ENCODE results near the gene ZNF467.

Gene ZNF467

DNA sequence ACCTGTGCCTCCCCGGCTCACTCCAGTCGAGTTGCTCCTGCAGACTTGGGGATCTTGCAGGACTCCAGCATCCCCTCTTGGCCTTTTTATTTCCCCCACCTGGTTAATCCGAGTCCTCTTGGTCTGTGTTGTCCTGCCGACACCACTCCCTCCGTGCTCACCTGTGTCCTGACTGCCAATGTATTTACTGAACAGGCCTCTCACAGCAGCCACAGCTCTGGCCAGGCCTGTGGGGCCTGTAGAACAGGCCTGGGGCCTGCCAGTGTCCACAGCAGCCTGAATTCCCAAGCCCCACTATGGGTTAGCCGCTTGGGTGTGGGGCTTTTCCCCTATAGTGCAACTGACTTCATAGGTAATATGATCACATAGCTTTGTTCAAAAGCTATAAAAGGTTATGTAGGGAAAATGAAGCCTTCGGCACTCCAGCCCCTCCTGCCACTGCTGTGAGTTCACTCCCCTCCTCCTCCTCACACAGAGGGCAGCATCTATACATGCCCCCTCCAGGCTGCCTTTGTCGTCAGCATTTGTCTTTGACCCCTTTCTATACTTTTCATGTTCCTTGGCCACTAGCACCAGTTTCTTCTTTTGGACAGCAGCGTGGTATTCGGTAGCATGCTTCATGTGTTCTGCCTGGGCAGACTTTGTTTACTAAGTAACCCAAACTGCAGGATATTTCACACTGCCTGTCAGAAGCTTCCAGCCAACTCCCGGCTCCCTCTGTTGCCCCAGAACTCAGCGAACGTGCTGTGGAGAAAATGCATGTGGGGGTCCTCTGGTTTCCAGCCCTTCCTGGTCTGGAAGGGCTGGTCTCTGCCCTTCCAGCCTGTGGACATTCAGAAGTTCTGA lies 46.1 kb downstream of the ZNF467 start:
- DNase-seq, result no peak
- H3K27ac ChIP-seq (ENCODE audit: low read length), result no peak overlapping the region
- no peak for TF ChIP-seq EZH2 (IDR thresholded peaks at IDR 0.05; ENCODE audit: borderline replicate concordance, low read depth, low read length, severe bottlenecking)
- TF ChIP-seq, protein P1, sequence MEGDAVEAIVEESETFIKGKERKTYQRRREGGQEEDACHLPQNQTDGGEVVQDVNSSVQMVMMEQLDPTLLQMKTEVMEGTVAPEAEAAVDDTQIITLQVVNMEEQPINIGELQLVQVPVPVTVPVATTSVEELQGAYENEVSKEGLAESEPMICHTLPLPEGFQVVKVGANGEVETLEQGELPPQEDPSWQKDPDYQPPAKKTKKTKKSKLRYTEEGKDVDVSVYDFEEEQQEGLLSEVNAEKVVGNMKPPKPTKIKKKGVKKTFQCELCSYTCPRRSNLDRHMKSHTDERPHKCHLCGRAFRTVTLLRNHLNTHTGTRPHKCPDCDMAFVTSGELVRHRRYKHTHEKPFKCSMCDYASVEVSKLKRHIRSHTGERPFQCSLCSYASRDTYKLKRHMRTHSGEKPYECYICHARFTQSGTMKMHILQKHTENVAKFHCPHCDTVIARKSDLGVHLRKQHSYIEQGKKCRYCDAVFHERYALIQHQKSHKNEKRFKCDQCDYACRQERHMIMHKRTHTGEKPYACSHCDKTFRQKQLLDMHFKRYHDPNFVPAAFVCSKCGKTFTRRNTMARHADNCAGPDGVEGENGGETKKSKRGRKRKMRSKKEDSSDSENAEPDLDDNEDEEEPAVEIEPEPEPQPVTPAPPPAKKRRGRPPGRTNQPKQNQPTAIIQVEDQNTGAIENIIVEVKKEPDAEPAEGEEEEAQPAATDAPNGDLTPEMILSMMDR (IDR thresholded peaks at IDR 0.05; ENCODE audit: borderline replicate concordance, extremely low read depth, low read length, poor library complexity, severe bottlenecking), result no peak
- no peak for ATAC-seq (ENCODE audit: insufficient read depth, low read depth)
- H3K36me3 ChIP-seq (ENCODE audit: insufficient read depth, low read length), result no peaks in the 10 kb centered on the region
- H3K4me2 ChIP-seq (ENCODE audit: insufficient read depth, low read length), result no peak overlapping the region
- no peak overlapping the region for H2AFZ ChIP-seq (ENCODE audit: low read depth, low read length)
- no peaks in the 10 kb centered on the region for H3K79me2 ChIP-seq (ENCODE audit: insufficient read depth, low read length)
- no peaks in the 10 kb centered on the region for H4K20me1 ChIP-seq (ENCODE audit: insufficient read depth, low read length)
- no peaks in the 10 kb centered on the region for H3K27me3 ChIP-seq (ENCODE audit: insufficient read depth, low read length, poor library complexity)
- H3K4me1 ChIP-seq (ENCODE audit: insufficient read depth, low read length), result no peaks in the 10 kb centered on the region
- H3K9me3 ChIP-seq (ENCODE audit: insufficient read depth, low read length, severe bottlenecking), result no peaks in the 10 kb centered on the region
- H3K9ac ChIP-seq (ENCODE audit: low read depth, low read length), result no peak overlapping the region
- no peak overlapping the region for H3K4me3 ChIP-seq (ENCODE audit: low read depth in 1 of 2, low read length in 2 of 2)

DNA sequence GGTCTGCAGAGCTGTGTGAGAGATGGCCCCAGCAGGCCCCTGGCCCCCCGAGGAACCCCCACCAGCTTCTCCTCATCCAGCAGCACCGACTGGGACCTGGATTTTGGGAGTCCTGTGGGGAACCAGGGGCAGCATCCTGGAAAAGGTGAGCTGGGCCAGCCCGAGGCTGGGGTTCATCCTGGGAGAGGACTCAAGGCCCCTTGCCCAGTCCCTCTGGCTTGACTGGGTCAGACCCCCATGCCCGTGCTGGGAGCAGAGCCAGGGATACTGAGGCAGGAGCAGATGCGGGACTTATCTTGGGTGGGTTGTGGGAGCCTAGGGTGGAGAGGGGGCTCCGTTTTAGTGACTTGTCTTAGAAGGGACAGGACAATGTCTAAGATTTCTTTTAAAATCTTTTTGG lies 47.5 kb downstream of the ZNF467 start:
- H3K4me2 ChIP-seq (ENCODE audit: insufficient read depth, low read length), result no peak overlapping the region
- no peak for ATAC-seq (ENCODE audit: insufficient read depth, low read depth)
- TF ChIP-seq, protein P1 (IDR thresholded peaks at IDR 0.05; ENCODE audit: borderline replicate concordance, extremely low read depth, low read length, poor library complexity, severe bottlenecking), result no peak
- no peak for TF ChIP-seq EZH2 (IDR thresholded peaks at IDR 0.05; ENCODE audit: borderline replicate concordance, low read depth, low read length, severe bottlenecking)
- no peak for DNase-seq
- H3K27ac ChIP-seq (ENCODE audit: low read length), result no peak overlapping the region
- H3K4me3 ChIP-seq (ENCODE audit: low read depth in 1 of 2, low read length in 2 of 2), result no peak overlapping the region
- no peaks in the 10 kb centered on the region for H3K9me3 ChIP-seq (ENCODE audit: insufficient read depth, low read length, severe bottlenecking)
- no peaks in the 10 kb centered on the region for H4K20me1 ChIP-seq (ENCODE audit: insufficient read depth, low read length)
- H3K36me3 ChIP-seq (ENCODE audit: insufficient read depth, low read length), result no peaks in the 10 kb centered on the region
- H3K9ac ChIP-seq (ENCODE audit: low read depth, low read length), result no peak overlapping the region
- H2AFZ ChIP-seq (ENCODE audit: low read depth, low read length), result no peak overlapping the region
- H3K27me3 ChIP-seq (ENCODE audit: insufficient read depth, low read length, poor library complexity), result no peaks in the 10 kb centered on the region
- no peaks in the 10 kb centered on the region for H3K79me2 ChIP-seq (ENCODE audit: insufficient read depth, low read length)
- H3K4me1 ChIP-seq (ENCODE audit: insufficient read depth, low read length), result no peaks in the 10 kb centered on the region

DNA sequence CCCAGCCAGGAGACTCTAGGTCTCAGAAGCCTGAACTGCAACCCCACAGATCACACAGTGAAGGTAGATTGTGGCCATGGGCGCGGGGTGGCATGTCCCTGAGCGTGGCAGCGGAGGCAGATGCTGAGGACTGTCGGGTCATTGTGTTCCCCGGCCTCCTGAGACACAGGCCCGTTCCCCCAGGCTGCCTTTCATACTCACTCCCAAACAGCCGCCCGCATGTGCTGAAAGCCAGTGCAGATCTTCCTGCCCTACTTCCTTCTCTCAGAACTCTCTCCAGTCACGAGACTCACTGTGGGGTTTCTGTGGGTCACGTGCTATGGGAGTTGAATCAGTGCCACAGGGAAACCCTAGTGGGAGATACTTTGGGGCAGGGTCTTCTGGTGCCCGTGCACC lies 48.0 kb downstream of the ZNF467 start:
- DNase-seq (no peak), ATAC-seq (ENCODE audit: insufficient read depth, low read depth) (no peak)
- TF ChIP-seq, protein P1 (IDR thresholded peaks at IDR 0.05; ENCODE audit: borderline replicate concordance, extremely low read depth, low read length, poor library complexity, severe bottlenecking), result no peak
- TF ChIP-seq EZH2 (IDR thresholded peaks at IDR 0.05; ENCODE audit: borderline replicate concordance, low read depth, low read length, severe bottlenecking), result no peak
- H3K27ac ChIP-seq (ENCODE audit: low read length), result no peak overlapping the region
- no peak overlapping the region for H2AFZ ChIP-seq (ENCODE audit: low read depth, low read length)
- H3K4me3 ChIP-seq (ENCODE audit: low read depth in 1 of 2, low read length in 2 of 2), result no peak overlapping the region
- no peaks in the 10 kb centered on the region for H3K9me3 ChIP-seq (ENCODE audit: insufficient read depth, low read length, severe bottlenecking)
- H4K20me1 ChIP-seq (ENCODE audit: insufficient read depth, low read length), result no peaks in the 10 kb centered on the region
- no peaks in the 10 kb centered on the region for H3K4me1 ChIP-seq (ENCODE audit: insufficient read depth, low read length)
- H3K36me3 ChIP-seq (ENCODE audit: insufficient read depth, low read length), result no peaks in the 10 kb centered on the region
- no peak overlapping the region for H3K9ac ChIP-seq (ENCODE audit: low read depth, low read length)
- H3K4me2 ChIP-seq (ENCODE audit: insufficient read depth, low read length), result no peak overlapping the region
- H3K27me3 ChIP-seq (ENCODE audit: insufficient read depth, low read length, poor library complexity), result no peaks in the 10 kb centered on the region
- no peaks in the 10 kb centered on the region for H3K79me2 ChIP-seq (ENCODE audit: insufficient read depth, low read length)
